Vagina (tissue), 2 donors: ENCODE data around the gene APOL1. TPM values are rescaled to one million over a fixed set of nuclear protein-coding genes. Genes with fewer than 3 reads are reported as not detected.

Experiments used
- DNase-seq, 2 donors: peaks; one replicate each; pipeline ENCODE4 v3.0.0-alpha.2; 2017; ENCODE audit errors: extremely low spot score in 2 of 2
- H3K27ac ChIP-seq: fragments of 200-600 bp; sonication (generic); one replicate; pipeline ENCODE4 v1.5.1; 2019
- H3K27me3 ChIP-seq: fragments of 200-600 bp; sonication (generic); one replicate; pipeline ENCODE4 v1.5.1; 2019
- H3K36me3 ChIP-seq, 2 donors: fragments of 200-600 bp; sonication (generic); one replicate each; pipeline ENCODE4 v1.5.1; 2017 to 2019
- H3K4me1 ChIP-seq: fragments of 200-600 bp; sonication (generic); one replicate; pipeline ENCODE4 v1.5.1; 2019
- H3K4me3 ChIP-seq, 2 donors: fragments of 200-600 bp; sonication (generic); 1 replicate in 1 of 2; 2 replicates in 1 of 2; pipeline ENCODE4 v1.5.1; 2016 to 2019
- H3K9me3 ChIP-seq: fragments of 200-600 bp; sonication (generic); one replicate; pipeline ENCODE4 v1.5.1; 2019
- POLR2A ChIP-seq, 2 donors: fragments of 450-650 bp; IDR thresholded peaks; one replicate each; pipeline ENCODE4 v1.6.1; 2017; ENCODE audit warnings: antibody characterized with exemption in 2 of 2, mild to moderate bottlenecking in 2 of 2, moderate library complexity in 2 of 2
- POLR2AphosphoS5 ChIP-seq, 2 donors: sonication (generic); formaldehyde crosslinking; IDR thresholded peaks; one replicate each; pipeline ENCODE4 v1.9.0; 2017; ENCODE audit warnings: antibody characterized with exemption in 2 of 2, mild to moderate bottlenecking in 2 of 2, low read depth in 1 of 2; ENCODE audit not compliant: insufficient read depth in 1 of 2
- intact Hi-C: fragments of 100-400 bp; cut with DNase I; formaldehyde crosslinking; loops from one replicate; pipeline ENCODE4 v1.15.1; 2023
- total RNA-seq: library from RNA; depleted of rRNA; stranded (reverse); fragments of >200 nt; gene quantifications from one replicate; pipeline ENCODE4 v1.2.3, GENCODE V29; 2016
- TF ChIP-seq, protein P1 (sequence below), 3 experiments: fragments of 450-650 bp in 2 of 3; fragments of 200-600 bp in 1 of 3; sonication (generic) in 1 of 3; IDR thresholded peaks; one replicate each; pipeline ENCODE4 v1.5.1; 2017 to 2019; ENCODE audit warnings: antibody characterized with exemption in 3 of 3, mild to moderate bottlenecking in 2 of 3, moderate library complexity in 2 of 3

The APOL1 gene
- total RNA-seq, 1 donor from 2014 or later = 28.5 TPM

DNA sequence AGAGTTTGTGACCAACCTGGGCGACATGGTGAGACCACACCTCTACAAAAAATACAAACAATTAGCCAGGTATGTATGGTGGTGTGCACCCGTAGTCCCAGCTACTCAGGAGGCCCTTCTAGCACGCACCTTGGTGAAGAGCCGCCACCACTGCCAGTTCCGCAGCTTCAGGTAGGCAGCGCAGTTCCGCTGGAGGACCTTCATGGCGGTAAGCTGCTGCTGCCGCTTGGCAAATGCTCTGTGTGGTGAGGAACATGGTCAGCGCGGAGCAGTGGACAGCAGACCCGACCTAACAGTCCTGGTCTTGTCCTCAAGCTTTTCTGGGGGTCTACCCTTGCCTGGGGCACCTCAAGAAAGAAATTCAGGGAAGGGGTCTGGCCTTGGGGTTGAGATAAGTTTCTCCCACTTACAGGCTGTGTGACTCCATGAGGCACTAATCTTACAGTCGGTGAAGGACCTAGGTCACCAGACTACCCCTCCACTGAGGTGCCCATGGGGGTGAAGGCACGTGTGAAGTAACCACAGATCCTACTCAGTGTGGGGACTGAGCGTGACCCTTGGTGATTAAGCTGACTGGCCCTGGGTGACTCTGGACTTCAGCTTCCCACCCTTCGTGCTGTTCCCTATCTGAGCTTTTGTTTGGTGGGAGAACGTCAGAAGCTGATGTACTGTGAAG lies 49.6 kb downstream of the APOL1 start:
- no peaks in the 10 kb centered on the region for H3K9me3 ChIP-seq
- intact Hi-C loops = loop anchor here (5.0 kb wide), 1 partner anchor 165 kb away; no protein-coding TSS in a partner anchor
- no peaks in the 10 kb centered on the region for H3K4me1 ChIP-seq

DNA sequence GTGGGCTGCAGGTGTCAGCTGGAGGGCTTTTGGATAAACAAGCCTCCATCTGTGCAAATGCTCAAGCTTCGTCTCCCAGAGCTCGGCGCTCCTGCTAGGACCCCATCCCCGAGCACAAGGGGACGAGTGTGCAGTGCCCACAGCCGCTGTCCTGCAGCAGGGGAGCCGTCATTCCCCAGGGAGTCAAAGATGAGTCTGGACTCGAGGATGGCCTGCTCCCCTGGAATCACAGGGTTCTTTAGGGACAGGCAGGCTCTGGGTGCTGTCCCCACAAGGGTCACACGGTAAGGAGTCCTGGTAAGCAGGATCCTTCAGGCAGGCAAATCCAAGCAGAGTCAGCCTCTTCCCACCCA lies 50.2 kb downstream of the APOL1 start:
- Histone ChIP-seq H3K27me3 (no peaks in the 10 kb centered on the region), H3K4me1 (no peaks in the 10 kb centered on the region), H3K27ac (no peak overlapping the region), H3K36me3 (peaks cover 20 to 100% of the 10 kb centered on the region in 2 donors), H3K9me3 (no peaks in the 10 kb centered on the region), H3K4me3 (no peak overlapping the region)
- TF ChIP-seq POLR2A (IDR thresholded peaks at IDR 0.05) (no peak), POLR2AphosphoS5 (IDR thresholded peaks at IDR 0.05; ENCODE audit: insufficient read depth in 1 of 2, low read depth in 1 of 2) (no peak)
- intact Hi-C loops = loop anchor here (5.0 kb wide), 1 partner anchor 164 kb away; no protein-coding TSS in a partner anchor
- no peak for DNase-seq

More for the DNA sequence above, 49.6 kb downstream of the APOL1 start:
- no peak for DNase-seq
- Histone ChIP-seq H3K27me3 (no peaks in the 10 kb centered on the region), H3K4me3 (no peak overlapping the region), H3K27ac (peak overlapping the region; percentile 49), H3K36me3 (peaks cover 20 to 100% of the 10 kb centered on the region in 2 donors)
- TF ChIP-seq POLR2AphosphoS5 (IDR thresholded peaks at IDR 0.05; ENCODE audit: insufficient read depth in 1 of 2, low read depth in 1 of 2) = no peak
- TF ChIP-seq, protein P1, sequence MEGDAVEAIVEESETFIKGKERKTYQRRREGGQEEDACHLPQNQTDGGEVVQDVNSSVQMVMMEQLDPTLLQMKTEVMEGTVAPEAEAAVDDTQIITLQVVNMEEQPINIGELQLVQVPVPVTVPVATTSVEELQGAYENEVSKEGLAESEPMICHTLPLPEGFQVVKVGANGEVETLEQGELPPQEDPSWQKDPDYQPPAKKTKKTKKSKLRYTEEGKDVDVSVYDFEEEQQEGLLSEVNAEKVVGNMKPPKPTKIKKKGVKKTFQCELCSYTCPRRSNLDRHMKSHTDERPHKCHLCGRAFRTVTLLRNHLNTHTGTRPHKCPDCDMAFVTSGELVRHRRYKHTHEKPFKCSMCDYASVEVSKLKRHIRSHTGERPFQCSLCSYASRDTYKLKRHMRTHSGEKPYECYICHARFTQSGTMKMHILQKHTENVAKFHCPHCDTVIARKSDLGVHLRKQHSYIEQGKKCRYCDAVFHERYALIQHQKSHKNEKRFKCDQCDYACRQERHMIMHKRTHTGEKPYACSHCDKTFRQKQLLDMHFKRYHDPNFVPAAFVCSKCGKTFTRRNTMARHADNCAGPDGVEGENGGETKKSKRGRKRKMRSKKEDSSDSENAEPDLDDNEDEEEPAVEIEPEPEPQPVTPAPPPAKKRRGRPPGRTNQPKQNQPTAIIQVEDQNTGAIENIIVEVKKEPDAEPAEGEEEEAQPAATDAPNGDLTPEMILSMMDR (IDR thresholded peaks at IDR 0.05) = no peak
- no peak for TF ChIP-seq POLR2A (IDR thresholded peaks at IDR 0.05)

DNA sequence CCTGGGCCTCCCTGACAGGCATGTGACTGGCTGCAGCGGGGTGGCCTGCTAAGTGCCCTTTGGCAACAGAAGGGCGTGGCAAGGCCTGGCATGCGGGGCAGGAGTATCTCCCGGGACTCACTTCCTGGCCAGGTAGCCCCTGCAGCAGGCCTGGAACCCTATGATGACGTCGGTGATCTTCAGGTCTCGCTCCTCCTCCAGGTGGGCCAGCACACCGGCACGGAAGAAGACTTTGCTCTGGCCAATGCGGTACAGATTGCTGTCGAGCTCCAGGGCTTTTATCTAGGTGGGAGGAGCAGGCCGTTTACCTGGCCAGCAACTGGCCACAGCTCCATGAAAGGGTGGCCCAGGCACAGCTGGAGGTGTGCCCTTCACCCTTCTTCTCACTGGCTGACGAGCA lies 50.9 kb downstream of the APOL1 start:
- TF ChIP-seq POLR2AphosphoS5 (IDR thresholded peaks at IDR 0.05; ENCODE audit: insufficient read depth in 1 of 2, low read depth in 1 of 2) = no peak
- Histone ChIP-seq H3K36me3 (peaks cover 16 to 99% of the 10 kb centered on the region in 2 donors), H3K4me1 (no peaks in the 10 kb centered on the region), H3K9me3 (no peaks in the 10 kb centered on the region), H3K4me3 (no peak overlapping the region), H3K27ac (no peak overlapping the region), H3K27me3 (no peaks in the 10 kb centered on the region)
- no peak for DNase-seq
- intact Hi-C loops = loop anchor here (5.0 kb wide), 1 partner anchor 163 kb away; no protein-coding TSS in a partner anchor

DNA sequence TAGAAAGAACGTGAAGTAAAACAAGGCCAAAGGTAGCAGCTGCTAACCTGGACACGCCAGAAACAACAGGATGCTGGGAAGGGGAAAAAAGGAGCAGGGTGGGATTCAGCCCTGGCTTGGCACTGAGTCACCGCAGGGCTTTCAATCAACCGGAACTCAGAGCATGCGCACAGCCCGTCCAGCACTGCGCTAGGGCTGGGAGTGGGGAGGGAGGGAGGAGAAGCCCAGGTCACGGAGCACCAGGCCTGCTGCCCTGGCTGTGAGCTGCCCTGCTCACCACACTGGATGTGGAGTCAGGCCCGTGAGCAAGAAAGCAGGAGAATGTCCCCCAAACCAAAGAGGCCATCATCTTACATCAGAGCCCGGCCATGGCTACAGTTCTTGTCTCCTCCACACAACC lies 51.5 kb downstream of the APOL1 start:
- Histone ChIP-seq H3K9me3 (no peaks in the 10 kb centered on the region), H3K36me3 (peaks cover 16 to 99% of the 10 kb centered on the region in 2 donors), H3K27me3 (no peaks in the 10 kb centered on the region), H3K4me3 (no peak overlapping the region), H3K4me1 (no peaks in the 10 kb centered on the region), H3K27ac (no peak overlapping the region)
- intact Hi-C loops = loop anchor here (5.0 kb wide), 1 partner anchor 163 kb away; no protein-coding TSS in a partner anchor
- no peak for DNase-seq
- TF ChIP-seq POLR2AphosphoS5 (IDR thresholded peaks at IDR 0.05; ENCODE audit: insufficient read depth in 1 of 2, low read depth in 1 of 2) = no peak

DNA sequence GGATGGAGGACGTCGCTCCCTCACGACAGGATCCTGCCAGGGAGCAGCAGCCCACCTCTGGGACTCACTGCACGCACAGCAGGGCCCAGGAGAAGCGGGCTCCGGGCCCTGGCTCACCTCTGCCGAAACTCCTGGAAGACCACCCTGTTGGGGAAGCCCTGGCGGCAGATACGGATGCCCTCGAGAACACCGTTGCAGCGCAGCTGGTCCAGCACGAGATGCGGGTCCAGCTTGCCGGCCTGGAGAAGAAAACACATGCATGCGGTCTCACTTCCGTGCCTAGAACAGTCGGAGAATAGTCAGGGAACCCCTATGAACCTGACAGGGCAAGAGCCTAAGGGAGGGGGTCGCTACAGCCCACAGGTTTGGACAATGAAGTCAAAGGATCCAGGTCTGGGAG lies 52.9 kb downstream of the APOL1 start:
- TF ChIP-seq POLR2A (IDR thresholded peaks at IDR 0.05) (no peak), POLR2AphosphoS5 (IDR thresholded peaks at IDR 0.05; ENCODE audit: insufficient read depth in 1 of 2, low read depth in 1 of 2) (peak in 1 of 2 donors; percentile 14)
- intact Hi-C loops = no loop called here
- H3K4me1 ChIP-seq = no peaks in the 10 kb centered on the region
- H3K4me3 ChIP-seq = no peak overlapping the region
- no peak for DNase-seq
- no peak overlapping the region for H3K27ac ChIP-seq
- no peaks in the 10 kb centered on the region for H3K9me3 ChIP-seq
- H3K27me3 ChIP-seq = no peaks in the 10 kb centered on the region
- H3K36me3 ChIP-seq = peaks cover 12 to 96% of the 10 kb centered on the region in 2 donors

DNA sequence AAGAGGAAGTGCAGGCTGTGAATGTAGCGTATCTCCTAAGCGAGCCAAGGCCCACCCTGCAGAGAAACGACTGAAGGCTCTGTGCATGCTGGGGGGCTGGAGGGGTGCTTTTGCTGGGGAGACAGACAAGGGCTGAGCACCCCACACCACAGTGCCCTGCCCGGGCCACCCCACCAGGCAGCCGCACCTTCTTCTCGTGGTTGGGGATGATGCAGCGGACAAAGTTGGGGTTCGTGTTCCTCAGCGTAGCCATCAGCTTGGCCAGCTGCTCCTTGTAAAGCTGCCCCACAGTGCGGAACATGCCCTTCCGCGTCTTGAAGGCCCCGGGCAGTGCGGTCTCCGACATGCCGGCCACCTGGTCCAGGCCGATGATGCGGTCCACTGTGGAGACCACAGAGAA lies 53.3 kb downstream of the APOL1 start:
- peaks cover 15 to 96% of the 10 kb centered on the region in 2 donors for H3K36me3 ChIP-seq
- intact Hi-C loops = no loop called here
- no peak for DNase-seq
- no peak overlapping the region for H3K27ac ChIP-seq
- no peaks in the 10 kb centered on the region for H3K4me1 ChIP-seq
- TF ChIP-seq POLR2A (IDR thresholded peaks at IDR 0.05) = no peak
- TF ChIP-seq POLR2AphosphoS5 (IDR thresholded peaks at IDR 0.05; ENCODE audit: insufficient read depth in 1 of 2, low read depth in 1 of 2) = no peak
- TF ChIP-seq, protein P1 (IDR thresholded peaks at IDR 0.05) = no peak
- H3K9me3 ChIP-seq = no peaks in the 10 kb centered on the region
- no peak overlapping the region for H3K4me3 ChIP-seq
- no peaks in the 10 kb centered on the region for H3K27me3 ChIP-seq

DNA sequence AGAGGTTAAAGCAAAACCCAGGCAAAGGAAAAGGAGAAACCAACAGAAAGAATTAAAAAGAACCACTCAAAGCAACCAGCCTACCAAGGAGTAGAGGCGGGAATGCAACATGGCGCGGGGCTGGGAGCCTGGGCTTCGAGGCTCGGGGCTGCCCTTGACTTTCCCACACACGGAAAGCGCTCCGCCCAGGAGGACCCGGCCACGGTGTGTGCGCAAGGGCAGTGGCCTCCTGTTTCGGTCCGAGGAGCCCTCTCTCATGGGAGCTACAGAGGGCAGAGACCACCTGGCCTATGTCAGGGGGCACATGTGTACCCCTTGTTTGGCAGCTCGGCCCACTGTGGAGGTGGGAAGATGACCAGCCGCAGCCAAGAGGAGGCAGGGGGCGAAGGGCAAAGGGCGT lies 55.9 kb downstream of the APOL1 start:
- H3K27ac ChIP-seq = no peak overlapping the region
- intact Hi-C loops = no loop called here
- no peaks in the 10 kb centered on the region for H3K27me3 ChIP-seq
- no peaks in the 10 kb centered on the region for H3K4me1 ChIP-seq
- no peaks in the 10 kb centered on the region for H3K9me3 ChIP-seq
- H3K4me3 ChIP-seq = no peak overlapping the region
- TF ChIP-seq, protein P1 (IDR thresholded peaks at IDR 0.05) = no peak
- TF ChIP-seq POLR2AphosphoS5 (IDR thresholded peaks at IDR 0.05; ENCODE audit: insufficient read depth in 1 of 2, low read depth in 1 of 2) = peak in 1 of 2 donors; percentile 41
- H3K36me3 ChIP-seq = peaks cover 4 to 95% of the 10 kb centered on the region in 2 donors
- DNase-seq = no peak
